ENCODE measurements around the gene NDUFA8.

- TF ChIP-seq POLR2A (IDR thresholded peaks at IDR 0.05; ENCODE audit: low read length) (no peak), GATA1 (IDR thresholded peaks at IDR 0.05; ENCODE audit: low read depth, low read length) (no peak)
Observed at GRCh38 chr9:122143876-122144405, 15.6 kb downstream of the NDUFA8 start.
